HCT116 (cell line): ENCODE results near the gene AMOTL2. TPM values are rescaled to one million over a fixed set of nuclear protein-coding genes. Genes with fewer than 3 reads are reported as not detected.

Source experiments
- ATAC-seq: fragments of 200-7000 bp; cut with Tn5 transposase; 2 replicates; pipeline ENCODE4 v1.9.1; 2020; ENCODE audit warnings: mild to moderate bottlenecking, moderate library complexity
- BruUV-seq: library from RNA; stranded (reverse); fragments of 400-500 nt; replicated peaks from 2 replicates; lab custom pipeline; 2021; lab: Mats Ljungman, UMichigan
- CTCF ChIA-PET: fragments of 300-600 bp; sonication (Branson Sonifier 250); formaldehyde crosslinking; loops from one replicate; lab custom pipeline; 2021; ENCODE audit warnings: antibody characterized with exemption; lab: Charles Lee
- POLR2A ChIA-PET: fragments of 300-600, 350-600 bp; sonication (Branson Sonifier 250); formaldehyde crosslinking; loops from one replicate; lab custom pipeline; 2021; ENCODE audit warnings: antibody characterized with exemption; lab: Charles Lee
- RAD21 ChIA-PET, 2 experiments: fragments of 300-600 bp; sonication (Branson Sonifier 250); formaldehyde crosslinking; loops; one replicate each; lab custom pipeline; 2023; ENCODE audit warnings: low total read pairs in 2 of 2; ENCODE audit not compliant: uncharacterized antibody in 2 of 2, unreplicated experiment in 2 of 2, low non-redundant PET in 1 of 2; lab: Charles Lee
- DNase-seq: peaks from one replicate; pipeline ENCODE4 v3.0.0-alpha.2; 2010; ENCODE audit warnings: low read depth, low spot score
- H2AFZ ChIP-seq: fragments of 200-600 bp; shearing (Covaris generic), sonication (generic); 2 replicates; pipeline ENCODE4 v1.6.1; 2017; ENCODE audit warnings: low read depth, mixed run types, mixed read lengths, antibody characterized with exemption, low read length; ENCODE audit not compliant: poor library complexity, severe bottlenecking
- H3K27ac ChIP-seq: 2 replicates; pipeline ENCODE4 v1.5.1; 2012; ENCODE audit warnings: low read depth, low read length
- H3K27me3 ChIP-seq: fragments of 200-600 bp; sonication (generic); 2 replicates; pipeline ENCODE4 v1.6.1; 2016; ENCODE audit warnings: mixed run types, low read length, mixed read lengths; ENCODE audit not compliant: insufficient read depth
- H3K36me3 ChIP-seq, 2 experiments: fragments of 200-500 bp in 1 of 2; fragments of 200-600 bp in 1 of 2; sonication (Bioruptor generic) in 1 of 2; sonication (generic) in 1 of 2; 2 replicates each; pipeline versions ENCODE4 v1.5.1 to v1.6.1; 2014 to 2016; ENCODE audit warnings: low read length in 2 of 2, inconsistent platforms in 1 of 2, mixed read lengths in 1 of 2, mixed run types in 1 of 2; ENCODE audit not compliant: insufficient read depth in 2 of 2, control insufficient read depth in 1 of 2
- H3K4me1 ChIP-seq, 2 experiments: fragments of 200-600 bp in 1 of 2; sonication (generic) in 1 of 2; 2 replicates each; pipeline versions ENCODE4 v1.5.1 to v1.6.1; 2012 to 2017; ENCODE audit warnings: low read length in 2 of 2, inconsistent platforms in 1 of 2, mild to moderate bottlenecking in 1 of 2, mixed read lengths in 1 of 2, mixed run types in 1 of 2, moderate library complexity in 1 of 2; ENCODE audit not compliant: insufficient read depth in 2 of 2, control insufficient read depth in 1 of 2
- H3K4me2 ChIP-seq: fragments of 200-600 bp; sonication (generic); 2 replicates; pipeline ENCODE4 v1.6.1; 2017; ENCODE audit warnings: mixed run types, low read length, mixed read lengths
- H3K4me3 ChIP-seq, 2 experiments: fragments of 200-600 bp in 1 of 2; sonication (generic) in 1 of 2; replicated peaks in 1 of 2; 2 replicates each; pipeline ENCODE4 v1.5.1; 2011 to 2016; ENCODE audit warnings: low read length in 2 of 2, control low read depth in 1 of 2, low read depth in 1 of 2, mild to moderate bottlenecking in 1 of 2, mixed read lengths in 1 of 2, mixed run types in 1 of 2
- H3K79me2 ChIP-seq: fragments of 200-600 bp; sonication (generic); 2 replicates; pipeline ENCODE4 v1.6.1; 2017; ENCODE audit warnings: mild to moderate bottlenecking, mixed run types, low read length, moderate library complexity, mixed read lengths; ENCODE audit not compliant: insufficient read depth
- H3K9ac ChIP-seq: fragments of 200-600 bp; sonication (generic); 2 replicates; pipeline ENCODE4 v1.6.1; 2016; ENCODE audit warnings: low read length, mixed read lengths
- H3K9me2 ChIP-seq: fragments of 200-600 bp; sonication (generic), shearing (Covaris generic); 2 replicates; pipeline ENCODE4 v1.6.1; 2017; ENCODE audit warnings: mixed run types, mild to moderate bottlenecking, moderate library complexity; ENCODE audit not compliant: insufficient read depth
- H3K9me3 ChIP-seq, 2 experiments: fragments of 200-500 bp in 1 of 2; fragments of 200-600 bp in 1 of 2; sonication (Bioruptor generic) in 1 of 2; sonication (generic) in 1 of 2; 2 replicates each; pipeline ENCODE4 v1.6.1; 2014 to 2017; ENCODE audit warnings: low read length in 2 of 2, mixed read lengths in 2 of 2, inconsistent platforms in 1 of 2, low read depth in 1 of 2, mild to moderate bottlenecking in 1 of 2, mixed run types in 1 of 2, moderate library complexity in 1 of 2; ENCODE audit not compliant: control insufficient read depth in 1 of 2, insufficient read depth in 1 of 2
- H4K20me1 ChIP-seq: fragments of 200-600 bp; sonication (generic), shearing (Covaris generic); 2 replicates; pipeline ENCODE4 v1.6.1; 2017; ENCODE audit warnings: mixed run types, mild to moderate bottlenecking, moderate library complexity; ENCODE audit not compliant: insufficient read depth
- CBX3 ChIP-seq: IDR thresholded peaks from 2 replicates; pipeline ENCODE4 v1.6.1; 2012; ENCODE audit warnings: low read depth
- CEBPB ChIP-seq: IDR thresholded peaks from 2 replicates; pipeline ENCODE4 v1.6.1; 2012; ENCODE audit warnings: low read depth
- EGR1 ChIP-seq: IDR thresholded peaks from 2 replicates; pipeline ENCODE4 v1.6.1; 2012; ENCODE audit warnings: low read depth
- EZH2phosphoT487 ChIP-seq: fragments of 200-600 bp; IDR thresholded peaks from 2 replicates; pipeline ENCODE4 v1.6.1; 2018; ENCODE audit warnings: antibody characterized with exemption, borderline replicate concordance
- JUND ChIP-seq: IDR thresholded peaks from 2 replicates; pipeline ENCODE4 v1.6.1; 2012
- POLR2AphosphoS5 ChIP-seq: IDR thresholded peaks from 2 replicates; pipeline ENCODE4 v1.6.1; 2011; ENCODE audit warnings: mild to moderate bottlenecking, low read depth, low read length, moderate library complexity
- SIN3A ChIP-seq: IDR thresholded peaks from 2 replicates; pipeline ENCODE4 v1.6.1; 2012; ENCODE audit warnings: low read depth
- SP1 ChIP-seq: IDR thresholded peaks from 2 replicates; pipeline ENCODE4 v1.6.1; 2012; ENCODE audit warnings: low read depth
- SRF ChIP-seq: IDR thresholded peaks from 2 replicates; pipeline ENCODE4 v1.6.1; 2012; ENCODE audit warnings: low read depth
- TCF7L2 ChIP-seq: IDR thresholded peaks from 2 replicates; pipeline ENCODE4 v1.7.0; 2011; ENCODE audit warnings: borderline replicate concordance, inconsistent platforms; ENCODE audit not compliant: insufficient read depth, insufficient read length; ENCODE audit errors: extremely low read depth
- YY1 ChIP-seq: IDR thresholded peaks from 2 replicates; pipeline ENCODE4 v1.6.1; 2011; ENCODE audit warnings: low read length, low read depth, moderate library complexity, mild to moderate bottlenecking; ENCODE audit not compliant: insufficient replicate concordance; ENCODE audit errors: extremely low read depth
- ZFX ChIP-seq: fragments of 450-650 bp; IDR thresholded peaks from 2 replicates; pipeline ENCODE4 v1.6.1; 2017
- intact Hi-C: fragments of 100-400 bp; cut with micrococcal nuclease; formaldehyde crosslinking; loops from 2 replicates; pipeline ENCODE4 v1.10.0; 2022
- total RNA-seq: library from RNA; stranded (reverse); gene quantifications from one replicate; pipeline ENCODE4 v1.2.1, GENCODE V29; 2021; ENCODE audit not compliant: unreplicated experiment
- TF ChIP-seq, protein P1 (sequence below): IDR thresholded peaks from 2 replicates; pipeline ENCODE4 v1.6.1; 2012
- TF ChIP-seq, protein P2 (sequence below): IDR thresholded peaks from 2 replicates; pipeline ENCODE4 v1.6.1; 2011; ENCODE audit warnings: mild to moderate bottlenecking, low read length, moderate library complexity; ENCODE audit not compliant: insufficient replicate concordance; ENCODE audit errors: extremely low read depth
- TF ChIP-seq, protein P3 (sequence below): IDR thresholded peaks from 2 replicates; pipeline ENCODE4 v1.6.1; 2012; ENCODE audit warnings: low read depth
- TF ChIP-seq, protein P4 (sequence below), 3 experiments: fragments of 200-600 bp in 1 of 3; sonication (generic) in 1 of 3; IDR thresholded peaks in 2 of 3; conservative IDR thresholded peaks in 1 of 3; 2 replicates each; pipeline ENCODE4 v1.5.1; 2012 to 2017; ENCODE audit warnings: low read depth in 2 of 3, low read length in 2 of 3, antibody characterized with exemption in 1 of 3, borderline replicate concordance in 1 of 3, control low read depth in 1 of 3, mild to moderate bottlenecking in 1 of 3, mixed read lengths in 1 of 3, mixed run types in 1 of 3, moderate library complexity in 1 of 3; ENCODE audit not compliant: insufficient read depth in 1 of 3
- TF ChIP-seq, protein P5 (sequence below): IDR thresholded peaks from 2 replicates; pipeline ENCODE4 v1.6.1; 2012

AMOTL2 gene
- total RNA-seq, 1 experiment from 2014 or later: 54.0 TPM

DNA sequence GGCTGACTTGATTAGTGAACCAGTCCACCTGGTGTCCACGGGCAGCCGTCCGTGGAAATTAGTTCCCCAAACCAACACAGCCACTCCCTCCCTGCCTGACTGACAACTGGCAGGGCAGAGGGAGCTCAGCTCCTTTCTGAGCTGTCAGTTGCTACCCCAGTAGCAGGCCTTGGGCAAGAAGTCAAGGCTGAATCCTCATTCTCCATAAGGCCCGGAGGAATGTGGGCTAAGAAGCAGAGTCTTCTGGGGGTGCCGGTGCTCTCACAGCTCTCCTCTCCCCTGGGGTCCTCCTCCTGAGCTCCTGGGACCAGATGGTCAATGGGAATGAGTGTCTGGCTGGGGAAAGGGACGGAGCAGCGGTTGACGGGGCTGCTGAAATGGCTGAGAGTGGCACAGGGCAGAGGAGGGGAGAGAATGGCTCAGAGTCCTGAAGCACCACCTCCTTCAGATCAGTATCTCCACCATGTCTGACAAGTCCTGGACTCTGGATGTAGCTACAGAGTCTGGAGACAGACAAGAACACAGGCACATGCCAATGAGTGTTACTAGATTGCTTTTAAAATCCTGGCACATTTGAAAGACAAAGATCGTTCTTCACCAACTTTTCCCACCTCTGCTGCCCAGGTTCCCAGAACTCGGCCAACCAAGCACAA, 16.9 kb downstream of the AMOTL2 start:
- Histone ChIP-seq H3K36me3 (peaks cover 24 to 67% of the 10 kb centered on the region in 2 experiments; a peak in 3 of 4 replicates), H3K79me2 (peaks cover 26% of the 10 kb centered on the region), H3K9me3 (no peaks in the 10 kb centered on the region), H3K9ac (peak overlapping the region; percentile 59), H4K20me1 (no peaks in the 10 kb centered on the region), H3K27ac (peak overlapping the region; percentile 73), H3K4me2 (peak overlapping the region; percentile 73), H3K27me3 (no peaks in the 10 kb centered on the region), H2AFZ (no peak overlapping the region), H3K9me2 (no peaks in the 10 kb centered on the region), H3K4me3 (peak overlapping the region in 1 of 2 experiments; percentile 12; a peak in 1 of 4 replicates), H3K4me1 (peaks cover 35 to 77% of the 10 kb centered on the region in 2 experiments)
- intact Hi-C loops: loop anchor here (5.0 kb wide), 1 partner anchor 115 kb away; no protein-coding TSS in a partner anchor
- CTCF ChIA-PET: interaction anchor here (0.9 kb wide), 1 partner anchor 18 kb away, joined by 3 read pairs; no protein-coding TSS in a partner anchor
- no peak for DNase-seq
- RAD21 ChIA-PET: interaction anchor here in 1 of 2 experiments (1.2 kb wide), 1 partner anchor 18 kb away, joined by 3 read pairs; no protein-coding TSS in a partner anchor
- no peak for TF ChIP-seq CBX3
- TF ChIP-seq SRF: no peak
- TF ChIP-seq, protein P1, sequence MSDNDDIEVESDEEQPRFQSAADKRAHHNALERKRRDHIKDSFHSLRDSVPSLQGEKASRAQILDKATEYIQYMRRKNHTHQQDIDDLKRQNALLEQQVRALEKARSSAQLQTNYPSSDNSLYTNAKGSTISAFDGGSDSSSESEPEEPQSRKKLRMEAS: no peak
- TF ChIP-seq, protein P2, sequence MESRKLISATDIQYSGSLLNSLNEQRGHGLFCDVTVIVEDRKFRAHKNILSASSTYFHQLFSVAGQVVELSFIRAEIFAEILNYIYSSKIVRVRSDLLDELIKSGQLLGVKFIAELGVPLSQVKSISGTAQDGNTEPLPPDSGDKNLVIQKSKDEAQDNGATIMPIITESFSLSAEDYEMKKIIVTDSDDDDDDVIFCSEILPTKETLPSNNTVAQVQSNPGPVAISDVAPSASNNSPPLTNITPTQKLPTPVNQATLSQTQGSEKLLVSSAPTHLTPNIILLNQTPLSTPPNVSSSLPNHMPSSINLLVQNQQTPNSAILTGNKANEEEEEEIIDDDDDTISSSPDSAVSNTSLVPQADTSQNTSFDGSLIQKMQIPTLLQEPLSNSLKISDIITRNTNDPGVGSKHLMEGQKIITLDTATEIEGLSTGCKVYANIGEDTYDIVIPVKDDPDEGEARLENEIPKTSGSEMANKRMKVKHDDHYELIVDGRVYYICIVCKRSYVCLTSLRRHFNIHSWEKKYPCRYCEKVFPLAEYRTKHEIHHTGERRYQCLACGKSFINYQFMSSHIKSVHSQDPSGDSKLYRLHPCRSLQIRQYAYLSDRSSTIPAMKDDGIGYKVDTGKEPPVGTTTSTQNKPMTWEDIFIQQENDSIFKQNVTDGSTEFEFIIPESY: no peak
- TF ChIP-seq, protein P3, sequence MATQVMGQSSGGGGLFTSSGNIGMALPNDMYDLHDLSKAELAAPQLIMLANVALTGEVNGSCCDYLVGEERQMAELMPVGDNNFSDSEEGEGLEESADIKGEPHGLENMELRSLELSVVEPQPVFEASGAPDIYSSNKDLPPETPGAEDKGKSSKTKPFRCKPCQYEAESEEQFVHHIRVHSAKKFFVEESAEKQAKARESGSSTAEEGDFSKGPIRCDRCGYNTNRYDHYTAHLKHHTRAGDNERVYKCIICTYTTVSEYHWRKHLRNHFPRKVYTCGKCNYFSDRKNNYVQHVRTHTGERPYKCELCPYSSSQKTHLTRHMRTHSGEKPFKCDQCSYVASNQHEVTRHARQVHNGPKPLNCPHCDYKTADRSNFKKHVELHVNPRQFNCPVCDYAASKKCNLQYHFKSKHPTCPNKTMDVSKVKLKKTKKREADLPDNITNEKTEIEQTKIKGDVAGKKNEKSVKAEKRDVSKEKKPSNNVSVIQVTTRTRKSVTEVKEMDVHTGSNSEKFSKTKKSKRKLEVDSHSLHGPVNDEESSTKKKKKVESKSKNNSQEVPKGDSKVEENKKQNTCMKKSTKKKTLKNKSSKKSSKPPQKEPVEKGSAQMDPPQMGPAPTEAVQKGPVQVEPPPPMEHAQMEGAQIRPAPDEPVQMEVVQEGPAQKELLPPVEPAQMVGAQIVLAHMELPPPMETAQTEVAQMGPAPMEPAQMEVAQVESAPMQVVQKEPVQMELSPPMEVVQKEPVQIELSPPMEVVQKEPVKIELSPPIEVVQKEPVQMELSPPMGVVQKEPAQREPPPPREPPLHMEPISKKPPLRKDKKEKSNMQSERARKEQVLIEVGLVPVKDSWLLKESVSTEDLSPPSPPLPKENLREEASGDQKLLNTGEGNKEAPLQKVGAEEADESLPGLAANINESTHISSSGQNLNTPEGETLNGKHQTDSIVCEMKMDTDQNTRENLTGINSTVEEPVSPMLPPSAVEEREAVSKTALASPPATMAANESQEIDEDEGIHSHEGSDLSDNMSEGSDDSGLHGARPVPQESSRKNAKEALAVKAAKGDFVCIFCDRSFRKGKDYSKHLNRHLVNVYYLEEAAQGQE: no peak
- TF ChIP-seq POLR2AphosphoS5: no peak
- TF ChIP-seq ZFX: no peak
- no peak for TF ChIP-seq SIN3A
- TF ChIP-seq, protein P4, sequence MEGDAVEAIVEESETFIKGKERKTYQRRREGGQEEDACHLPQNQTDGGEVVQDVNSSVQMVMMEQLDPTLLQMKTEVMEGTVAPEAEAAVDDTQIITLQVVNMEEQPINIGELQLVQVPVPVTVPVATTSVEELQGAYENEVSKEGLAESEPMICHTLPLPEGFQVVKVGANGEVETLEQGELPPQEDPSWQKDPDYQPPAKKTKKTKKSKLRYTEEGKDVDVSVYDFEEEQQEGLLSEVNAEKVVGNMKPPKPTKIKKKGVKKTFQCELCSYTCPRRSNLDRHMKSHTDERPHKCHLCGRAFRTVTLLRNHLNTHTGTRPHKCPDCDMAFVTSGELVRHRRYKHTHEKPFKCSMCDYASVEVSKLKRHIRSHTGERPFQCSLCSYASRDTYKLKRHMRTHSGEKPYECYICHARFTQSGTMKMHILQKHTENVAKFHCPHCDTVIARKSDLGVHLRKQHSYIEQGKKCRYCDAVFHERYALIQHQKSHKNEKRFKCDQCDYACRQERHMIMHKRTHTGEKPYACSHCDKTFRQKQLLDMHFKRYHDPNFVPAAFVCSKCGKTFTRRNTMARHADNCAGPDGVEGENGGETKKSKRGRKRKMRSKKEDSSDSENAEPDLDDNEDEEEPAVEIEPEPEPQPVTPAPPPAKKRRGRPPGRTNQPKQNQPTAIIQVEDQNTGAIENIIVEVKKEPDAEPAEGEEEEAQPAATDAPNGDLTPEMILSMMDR (IDR thresholded peaks at IDR 0.05 in 2 of 3, conservative IDR thresholded peaks at IDR 0.05 in 1 of 3; ENCODE audit: borderline replicate concordance in 1 of 3, insufficient read depth in 1 of 3, low read depth in 2 of 3, low read length in 2 of 3): no peak
- no peak for TF ChIP-seq EZH2phosphoT487
- TF ChIP-seq CEBPB: no peak
- TF ChIP-seq YY1: no peak
- no peak for TF ChIP-seq SP1
- TF ChIP-seq, protein P5, sequence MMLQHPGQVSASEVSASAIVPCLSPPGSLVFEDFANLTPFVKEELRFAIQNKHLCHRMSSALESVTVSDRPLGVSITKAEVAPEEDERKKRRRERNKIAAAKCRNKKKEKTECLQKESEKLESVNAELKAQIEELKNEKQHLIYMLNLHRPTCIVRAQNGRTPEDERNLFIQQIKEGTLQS: no peak
- no peak for TF ChIP-seq EGR1
- no peak for TF ChIP-seq TCF7L2
- no peak for TF ChIP-seq JUND
- ATAC-seq: peak; percentile 19
- POLR2A ChIA-PET: no interaction called here
- no TSS peak for BruUV-seq
